Measurements from ENCODE around the gene GABPA. TPM values are rescaled to one million over a fixed set of nuclear protein-coding genes. Genes with fewer than 3 reads are reported as not detected.
"Not testable (repeated sequence)": the region's sequence is repeated elsewhere in the genome, so short reads cannot be mapped to it uniquely, and the experiment has no call there.

GABPA gene
- total RNA-seq, 2 donors from 2014 or later, result 21.2 to 23.7 TPM

DNA sequence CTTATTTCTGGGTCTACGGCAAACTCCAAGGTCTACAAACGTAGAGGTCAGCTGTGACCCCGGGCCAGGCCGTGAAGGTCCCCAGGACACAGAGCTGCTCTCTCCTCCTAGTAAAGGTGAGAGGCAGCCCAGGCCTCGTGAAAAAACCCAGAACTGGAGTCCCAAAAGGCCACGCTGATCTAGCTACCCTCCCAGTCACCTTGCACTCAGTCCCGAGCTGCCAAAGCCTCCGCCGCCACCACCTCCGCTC, 193 bp upstream of the GABPA start:
- no peak for DNase-seq (ENCODE audit: low spot score)
- intact Hi-C loops (cut with DNase I), result no loop called here

DNA sequence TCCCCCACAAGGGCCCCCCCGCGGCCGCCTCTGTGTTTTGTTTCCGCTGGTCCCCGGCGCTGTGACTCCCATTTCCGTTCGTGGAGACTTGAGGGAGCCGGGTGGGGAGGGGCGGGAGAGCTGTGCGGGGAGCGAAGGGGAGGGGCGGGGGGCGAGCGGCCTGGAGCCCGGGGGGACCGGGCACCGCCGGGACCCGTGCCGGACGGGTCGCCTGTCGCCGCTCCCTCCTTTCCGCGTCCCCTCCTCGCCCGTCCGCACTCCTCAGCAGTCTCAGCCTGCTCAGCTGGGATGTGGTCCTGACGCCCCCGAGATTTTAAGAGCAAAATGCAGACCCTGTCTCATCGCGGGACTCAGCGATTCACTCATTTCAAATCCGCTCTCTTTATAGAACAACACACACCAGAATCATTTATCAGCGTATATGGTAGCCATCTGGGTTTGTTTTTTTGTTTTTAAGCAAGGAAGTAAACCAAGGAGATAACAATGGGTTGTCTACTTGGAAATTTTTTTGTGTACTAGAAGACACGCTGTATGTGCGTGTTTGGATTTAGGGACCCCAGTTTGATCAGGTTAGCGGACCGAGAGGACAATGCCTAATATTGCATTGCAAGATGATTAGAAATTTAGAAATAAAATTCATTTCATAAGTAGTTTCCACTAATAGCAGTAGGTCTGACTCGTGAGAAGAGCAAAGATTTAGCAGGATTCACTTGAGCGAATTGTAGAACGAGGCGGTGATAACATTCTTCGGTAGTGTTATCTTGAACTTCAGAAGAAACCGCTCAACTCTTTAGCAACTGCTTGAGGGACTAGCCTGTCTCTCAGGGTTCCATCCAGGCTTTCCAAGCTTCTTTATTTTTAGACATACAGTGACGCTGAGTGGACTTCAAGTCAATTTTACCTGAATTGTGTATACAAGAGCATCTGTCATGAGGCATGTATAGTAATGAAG, 1.1 kb downstream of the GABPA start:
- peak; percentile 95 for DNase-seq (ENCODE audit: low spot score)
- intact Hi-C loops (cut with DNase I), result no loop called here

DNA sequence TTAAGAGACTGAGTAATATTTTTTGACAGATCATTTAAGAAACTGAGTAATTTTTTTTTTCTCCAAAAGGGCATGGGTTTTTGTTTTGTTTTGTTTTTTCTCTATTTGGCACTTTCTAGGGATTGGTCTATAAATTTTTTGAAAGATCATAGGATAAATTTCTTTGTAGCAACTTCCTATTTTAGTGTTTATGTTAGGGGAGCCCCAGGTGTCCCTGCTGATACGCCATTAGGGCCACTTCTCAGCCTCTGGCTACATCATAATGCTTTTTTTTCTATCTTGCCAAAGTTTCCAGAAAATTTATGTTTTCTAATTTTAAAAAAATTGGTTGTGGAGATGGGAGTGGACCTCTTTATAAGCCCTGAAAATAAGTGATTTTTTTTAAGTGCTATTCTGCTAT, 2.6 kb downstream of the GABPA start:
- intact Hi-C loops (cut with DNase I), result no loop called here
- DNase-seq (ENCODE audit: low spot score), result no peak

GRCh38 chr21:25742900-25743299, 8.1 kb downstream of the GABPA start:
- DNase-seq (ENCODE audit: low spot score), result no peak
- intact Hi-C loops (cut with DNase I), result no loop called here

DNA sequence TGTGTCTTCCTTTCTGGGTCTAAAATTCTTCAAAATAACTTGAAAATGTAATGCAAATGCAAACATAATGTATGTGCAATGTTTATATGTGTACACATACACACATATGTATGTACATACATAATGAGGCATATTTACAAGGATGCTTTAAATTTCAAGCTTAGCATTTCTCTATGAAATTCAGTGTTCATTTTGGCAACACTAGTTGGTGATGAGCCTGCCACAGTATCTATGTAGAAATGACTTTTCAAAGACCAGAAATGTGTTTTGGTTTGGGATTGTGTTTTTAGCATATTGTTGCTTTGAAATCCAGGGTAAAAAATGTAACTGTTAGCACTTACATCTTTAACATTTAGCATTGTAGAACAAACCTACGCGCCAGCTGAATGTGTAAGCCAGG, 10.1 kb downstream of the GABPA start:
- no peak for DNase-seq (ENCODE audit: low spot score)
- intact Hi-C loops (cut with DNase I), result no loop called here

GRCh38 chr21:25750085-25750484, 15.3 kb downstream of the GABPA start:
- intact Hi-C loops (cut with DNase I), result no loop called here
- no peak for DNase-seq (ENCODE audit: low spot score)

DNA sequence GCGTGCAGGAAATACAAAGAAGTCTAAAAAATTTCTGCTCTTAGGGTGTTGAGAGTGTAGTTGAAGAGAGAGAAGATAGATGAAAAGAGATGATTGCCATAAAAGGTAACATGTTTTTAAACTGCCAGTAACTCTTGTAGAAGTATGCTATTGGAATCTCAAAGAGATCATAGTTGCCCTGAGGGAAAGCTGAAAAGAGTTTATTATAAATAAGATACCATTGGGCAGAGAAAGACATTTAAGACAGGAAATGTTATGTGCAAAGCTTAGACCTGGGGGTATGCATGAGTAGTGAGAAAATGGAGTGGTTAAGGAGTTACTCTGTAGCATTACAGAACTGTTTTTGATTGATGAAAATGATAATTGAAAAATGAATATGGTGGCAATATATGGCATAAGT, 17.6 kb downstream of the GABPA start:
- no peak for DNase-seq (ENCODE audit: low spot score)
- intact Hi-C loops (cut with DNase I), result no loop called here

- no peak for DNase-seq (ENCODE audit: low spot score)
- intact Hi-C loops (cut with DNase I), result loop anchor here in 1 of 2 donors (5.0 kb wide), 1 partner anchor 936 kb away; no protein-coding TSS in a partner anchor
These were observed 21.6 kb downstream of the GABPA start for GRCh38 chr21:25756190-25756932.

- DNase-seq (ENCODE audit: low spot score), result no peak
- intact Hi-C loops (cut with DNase I), result loop anchor here in 1 of 2 donors (5.0 kb wide), 1 partner anchor 935 kb away; no protein-coding TSS in a partner anchor
These were observed 22.8 kb downstream of the GABPA start for GRCh38 chr21:25757531-25757930.

GRCh38 chr21:25759573-25759972, 24.8 kb downstream of the GABPA start:
- intact Hi-C loops (cut with DNase I), result loop anchor here in 1 of 2 donors (5.0 kb wide), 1 partner anchor 933 kb away; no protein-coding TSS in a partner anchor
- no peak for DNase-seq (ENCODE audit: low spot score)

DNA sequence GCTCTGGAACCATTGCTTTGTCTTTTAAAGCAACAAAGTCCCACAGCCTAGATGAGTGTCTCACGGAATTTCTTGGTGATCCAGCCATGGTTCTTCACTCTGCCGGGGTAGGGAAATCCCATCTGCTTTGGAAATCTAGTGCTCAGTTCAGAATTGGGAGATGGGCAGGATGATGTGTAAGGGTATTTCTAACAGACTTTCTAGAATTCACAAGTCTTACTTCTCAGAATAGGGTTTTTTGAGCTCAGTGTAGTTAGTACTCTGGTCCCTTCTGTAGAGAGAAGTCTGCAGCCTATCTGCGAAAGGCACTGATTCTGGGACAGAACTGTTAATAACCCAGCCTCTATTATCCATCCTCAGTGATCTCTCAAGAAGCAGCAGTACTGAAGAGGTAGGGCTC, 25.3 kb downstream of the GABPA start:
- DNase-seq (ENCODE audit: low spot score), result no peak
- intact Hi-C loops (cut with DNase I), result no loop called here

DNA sequence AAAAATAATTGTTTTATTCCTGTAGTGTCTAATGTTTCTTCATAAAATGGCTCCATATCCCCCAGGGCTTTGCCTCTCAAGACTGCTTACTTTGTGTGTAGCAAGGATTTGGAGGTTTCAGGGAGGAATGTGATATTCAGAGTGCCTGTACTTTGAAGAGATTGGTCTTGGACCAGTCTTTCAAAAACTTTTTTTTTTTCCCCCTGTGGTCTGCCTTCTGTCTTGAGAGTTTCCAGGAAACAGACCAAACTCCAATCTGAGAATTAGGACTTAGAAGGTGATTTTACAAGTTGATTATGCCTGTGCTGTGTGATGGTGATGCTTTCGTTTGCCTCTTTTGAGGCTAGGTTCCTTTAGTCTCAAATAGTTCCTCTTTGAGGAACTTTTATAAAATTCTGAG, 25.9 kb downstream of the GABPA start:
- no peak for DNase-seq (ENCODE audit: low spot score)
- intact Hi-C loops (cut with DNase I), result no loop called here

- DNase-seq (ENCODE audit: low spot score), result no peak
- intact Hi-C loops (cut with DNase I), result no loop called here
These were observed 29.3 kb downstream of the GABPA start for GRCh38 chr21:25764065-25764464.

DNA sequence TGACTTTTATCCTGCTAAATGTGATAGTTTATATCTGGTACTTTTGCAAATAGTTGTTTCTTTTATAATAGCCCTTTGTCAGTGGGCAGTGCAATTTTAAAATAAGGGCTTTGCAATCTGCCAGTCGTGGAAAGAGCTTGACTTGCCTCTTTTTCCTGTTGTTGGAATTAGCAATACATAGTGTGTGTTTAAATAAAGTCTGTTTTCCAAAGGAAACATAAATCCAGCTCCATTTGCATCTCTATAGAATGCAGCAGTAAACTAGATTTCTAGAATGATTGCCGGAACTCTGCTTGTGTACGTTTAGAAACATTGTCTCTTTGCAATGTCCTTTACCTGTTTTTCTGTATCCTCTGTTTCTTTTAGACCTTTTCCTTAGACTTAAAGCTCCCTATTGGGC, 33.1 kb downstream of the GABPA start:
- intact Hi-C loops (cut with DNase I), result no loop called here
- DNase-seq (ENCODE audit: low spot score), result no peak

DNA sequence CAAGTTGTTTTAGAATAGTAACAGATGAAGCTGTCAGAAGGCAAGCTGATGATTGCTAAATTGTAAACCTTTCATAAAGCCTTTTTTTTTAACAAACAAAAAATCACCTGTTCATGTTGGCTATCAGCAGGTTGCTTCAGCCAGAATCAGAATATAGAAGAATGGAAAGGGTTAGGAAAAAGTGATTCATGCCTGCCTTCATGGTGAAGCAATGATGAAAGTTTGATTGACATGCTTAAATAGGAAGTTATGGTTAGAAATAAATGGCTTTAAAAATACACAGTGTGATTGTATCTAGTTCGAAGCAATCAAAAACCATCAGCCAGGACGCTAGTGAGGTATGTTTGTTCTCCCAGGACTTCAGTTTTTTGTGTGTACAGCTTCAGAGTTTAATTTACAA, 37.9 kb downstream of the GABPA start:
- intact Hi-C loops (cut with DNase I), result no loop called here
- DNase-seq (ENCODE audit: low spot score), result no peak

GRCh38 chr21:25776440-25776839, 41.7 kb downstream of the GABPA start:
- DNase-seq (ENCODE audit: low spot score), result no peak
- intact Hi-C loops (cut with DNase I), result no loop called here

DNA sequence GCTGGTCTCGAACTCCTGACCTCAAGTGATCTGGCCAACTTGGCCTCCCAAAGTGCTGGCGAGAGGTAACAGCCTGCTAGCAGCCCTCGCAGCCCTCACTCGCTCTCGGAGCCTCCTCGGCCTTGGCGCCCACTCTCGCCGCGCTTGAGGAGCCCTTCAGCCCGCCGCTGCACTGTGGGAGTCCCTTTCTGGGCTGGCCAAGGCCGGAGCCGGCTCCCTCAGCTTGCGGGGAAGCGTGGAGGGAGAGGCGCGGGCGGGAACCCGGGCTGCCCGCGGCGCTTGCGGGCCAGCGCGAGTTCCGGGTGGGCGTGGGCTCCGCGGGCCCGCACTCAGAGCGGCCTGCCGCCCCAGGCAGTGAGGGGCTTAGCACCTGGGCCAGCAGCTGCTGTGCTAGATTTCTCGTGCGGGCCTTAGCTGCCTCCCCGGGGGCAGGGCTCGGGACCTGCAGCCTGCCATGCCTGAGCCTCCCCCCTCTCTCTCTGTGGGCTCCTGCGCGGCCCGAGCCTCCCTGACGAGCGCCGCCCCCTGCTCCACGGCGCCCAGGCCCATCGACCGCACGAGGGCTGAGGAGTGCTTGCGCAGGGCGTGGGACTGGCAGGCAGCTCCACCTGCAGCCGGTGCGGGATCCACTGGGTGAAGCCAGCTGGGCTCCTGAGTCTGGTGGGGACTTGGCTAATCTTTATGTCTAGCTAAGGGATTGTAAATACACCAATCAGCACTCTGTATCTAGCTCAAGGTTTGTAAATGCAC, 43.5 kb downstream of the GABPA start:
- DNase-seq (ENCODE audit: low spot score); intact Hi-C loops (cut with DNase I): not testable (repeated sequence)

DNA sequence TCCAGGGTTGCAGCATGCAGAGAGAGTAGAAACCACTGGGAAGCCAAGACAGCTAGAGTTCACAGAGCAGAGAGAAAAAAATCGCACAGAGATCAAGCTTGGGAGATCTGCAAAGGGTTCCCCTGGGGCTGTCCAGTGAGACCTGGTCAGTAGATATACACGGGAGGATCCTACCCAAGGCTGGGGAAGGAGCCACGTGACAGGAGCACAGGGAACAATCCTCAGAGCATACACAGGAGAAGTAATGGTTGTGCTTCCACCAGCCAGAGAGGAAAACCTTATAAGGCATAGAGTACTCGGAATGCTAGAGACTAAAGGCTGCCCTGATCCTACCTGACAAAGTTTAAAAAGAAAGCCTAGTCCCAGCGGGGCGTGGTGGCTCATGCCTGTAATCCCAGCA, 53.9 kb downstream of the GABPA start:
- intact Hi-C loops (cut with DNase I), result no loop called here
- DNase-seq (ENCODE audit: low spot score), result no peak

- DNase-seq (ENCODE audit: low spot score), result no peak
- intact Hi-C loops (cut with DNase I), result no loop called here
These were observed 55.5 kb downstream of the GABPA start for GRCh38 chr21:25790122-25790877.
